NCI-H774 (cell line): Measurements from ENCODE around the gene USP32.
"Not testable (repeated sequence)": the region's sequence is repeated elsewhere in the genome, so short reads cannot be mapped to it uniquely, and the experiment has no call there.

Experiments
- DNase-seq: peaks from one replicate; lab custom pipeline; 2025; lab: John Stamatoyannopoulos, UW

Gene USP32

GRCh38 chr17:60410001-60410400 lies 18.1 kb upstream of the USP32 start:
- no peak for DNase-seq

DNA sequence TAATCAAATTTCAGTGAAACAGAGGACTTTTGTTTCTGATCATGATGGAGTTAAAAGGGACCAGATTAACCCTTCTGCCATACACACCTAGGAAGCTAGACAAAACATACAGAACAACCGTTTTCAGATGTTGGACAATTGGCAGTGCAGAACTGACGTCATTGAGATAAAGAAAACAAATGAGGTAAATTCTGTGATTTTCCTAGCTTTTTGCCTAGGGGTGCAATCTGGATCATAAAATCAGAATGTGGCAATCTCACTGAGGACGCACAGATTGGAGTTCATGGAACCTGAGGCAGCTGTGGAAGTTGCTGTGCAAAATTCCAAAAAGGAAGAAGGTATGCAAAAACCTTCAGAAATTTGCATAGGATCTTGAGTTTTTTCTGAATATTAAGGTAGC lies 15.0 kb upstream of the USP32 start:
- no peak for DNase-seq

GRCh38 chr17:60403962-60404361 lies 12.0 kb upstream of the USP32 start:
- no peak for DNase-seq

DNA sequence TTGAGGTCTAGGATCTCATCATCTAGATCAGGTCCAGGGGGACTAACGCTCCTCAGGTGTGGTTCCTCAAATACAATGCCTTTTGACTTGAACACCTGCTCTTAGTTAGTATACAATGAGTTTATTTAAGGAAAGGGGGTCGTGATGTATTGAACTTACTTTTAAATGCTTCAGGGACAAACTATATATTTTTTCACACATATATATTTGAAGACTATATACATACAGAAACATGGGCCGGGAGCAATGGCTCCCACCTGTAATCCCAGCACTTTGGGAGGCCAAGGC lies 11.5 kb upstream of the USP32 start:
- DNase-seq, result no peak

- DNase-seq, result no peak
These were observed 9.9 kb upstream of the USP32 start for GRCh38 chr17:60401819-60402218.

GRCh38 chr17:60398227-60398959 lies 6.5 kb upstream of the USP32 start:
- DNase-seq, result no peak

DNA sequence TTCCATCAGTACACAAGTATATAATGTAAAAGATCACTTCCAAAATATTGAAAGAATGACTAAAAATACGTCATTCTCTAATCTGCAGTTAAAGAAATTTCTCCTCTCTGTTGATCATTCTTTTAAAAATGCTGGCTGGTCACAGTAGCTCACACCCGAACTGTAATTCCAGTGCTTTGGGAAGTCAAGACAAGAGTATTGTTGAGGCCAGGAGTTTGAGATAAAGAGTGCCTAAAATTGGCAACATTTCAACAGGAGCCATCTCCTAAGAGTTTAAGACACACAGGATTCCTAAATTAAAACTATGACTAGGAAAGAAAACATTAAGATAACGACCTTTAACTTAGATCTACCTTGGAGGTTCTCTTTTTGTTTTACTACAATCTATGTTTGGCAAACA lies 4.5 kb upstream of the USP32 start:
- DNase-seq, result no peak

- DNase-seq, result peak; percentile 66
These were observed 3.7 kb upstream of the USP32 start for GRCh38 chr17:60395508-60396065.

DNA sequence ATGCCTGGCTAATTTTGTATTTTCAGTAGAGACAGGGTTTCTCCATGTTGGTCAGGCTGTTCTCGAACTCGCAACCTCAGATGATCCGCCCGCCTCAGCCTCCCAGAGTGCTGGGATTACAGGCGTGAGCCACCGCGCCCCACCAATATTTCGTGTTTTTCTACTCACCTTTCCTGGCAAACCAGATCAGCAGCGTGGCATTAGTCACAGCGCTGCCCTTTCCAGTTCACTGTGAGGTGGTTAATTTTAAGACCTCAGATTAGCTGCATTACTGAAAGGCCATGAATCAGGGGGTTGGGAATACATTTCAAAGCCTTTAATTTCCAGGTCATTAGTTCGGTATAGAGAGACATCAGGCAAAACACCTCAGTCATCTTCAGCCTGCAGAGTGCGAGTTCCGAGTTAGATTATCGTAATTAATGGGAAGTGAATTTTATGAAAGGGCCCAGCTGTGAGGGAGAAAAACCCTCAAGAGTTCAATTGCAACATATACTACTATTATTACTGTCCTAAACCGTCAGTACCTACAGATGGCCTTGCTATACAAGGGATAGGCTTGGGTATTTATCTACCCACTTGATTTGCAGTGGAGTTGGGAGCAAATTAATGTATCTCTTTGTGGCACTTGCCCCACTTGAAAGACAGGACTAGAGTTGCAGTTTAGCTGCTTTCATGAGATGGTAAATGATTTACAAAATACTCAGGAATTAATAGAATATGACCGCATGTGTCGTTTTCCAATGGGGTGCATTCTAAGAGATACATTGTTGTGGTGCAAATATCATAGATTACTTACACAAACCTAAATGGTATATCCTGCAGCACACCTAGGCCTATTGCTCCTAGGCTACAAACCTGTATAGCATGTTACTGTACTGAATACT lies 2.1 kb upstream of the USP32 start:
- DNase-seq, result no peak

DNA sequence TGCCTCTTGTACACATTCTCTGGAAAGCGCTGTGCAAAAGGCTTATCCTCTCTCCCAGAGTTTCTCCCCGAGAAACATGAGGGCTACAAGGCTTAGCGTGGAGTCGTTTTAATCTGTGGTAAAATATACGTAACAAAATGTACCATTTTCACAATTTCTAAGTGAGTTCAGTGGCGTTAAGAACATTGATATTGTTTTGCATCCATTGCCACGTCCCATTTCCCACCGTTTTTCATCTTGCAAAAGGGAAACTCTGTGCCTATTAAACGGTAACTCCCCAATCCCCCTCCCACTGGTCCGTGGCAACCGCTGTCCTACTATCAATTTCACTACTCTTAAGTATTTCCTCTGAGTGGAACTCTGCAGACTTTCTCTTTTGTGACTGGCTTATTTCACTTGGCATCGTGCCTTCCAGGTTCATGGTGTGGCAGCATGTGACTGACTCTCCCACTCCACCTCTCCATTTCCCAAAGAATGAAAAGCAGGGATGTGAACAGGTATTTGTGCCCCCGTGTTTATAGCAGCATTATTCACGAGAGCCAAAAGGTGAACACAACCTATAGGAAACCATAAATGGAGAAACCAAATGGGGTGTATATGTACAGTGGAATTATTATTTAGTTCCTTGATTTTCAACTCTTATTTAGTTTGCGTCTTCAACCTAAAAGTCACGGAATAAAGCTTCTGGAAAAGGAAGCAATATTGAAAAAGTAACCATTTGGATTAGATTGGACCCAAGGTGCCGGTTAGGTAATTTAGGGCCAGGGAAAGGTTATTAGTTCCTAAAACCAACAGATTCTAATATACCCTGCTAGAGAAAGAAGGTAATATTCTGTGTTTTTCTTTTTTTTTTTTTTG lies 1.1 kb upstream of the USP32 start:
- peak; percentile 59 for DNase-seq

GRCh38 chr17:60391471-60392041 lies 377 bp downstream of the USP32 start:
- DNase-seq, result no peak

GRCh38 chr17:60390925-60391470 lies 935 bp downstream of the USP32 start:
- DNase-seq, result no peak

DNA sequence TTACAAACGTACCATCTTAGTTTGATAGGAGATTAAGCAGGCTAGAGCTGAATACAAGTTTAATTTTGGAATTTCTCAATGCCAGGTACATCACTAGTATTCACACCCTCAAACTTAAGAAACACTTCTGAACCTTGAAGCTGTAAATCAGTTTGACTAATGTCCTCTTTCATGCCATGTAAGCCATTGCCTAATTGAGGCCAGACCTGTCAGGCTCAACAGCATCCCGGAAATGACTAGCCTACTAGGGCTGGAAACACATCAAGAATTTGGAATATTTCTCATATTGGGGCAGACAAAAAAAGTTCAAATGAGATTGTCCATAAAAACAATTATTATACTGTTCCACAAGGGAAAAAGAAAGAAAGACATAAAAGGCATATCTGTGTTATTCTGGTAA lies 1.7 kb downstream of the USP32 start:
- no peak for DNase-seq

DNA sequence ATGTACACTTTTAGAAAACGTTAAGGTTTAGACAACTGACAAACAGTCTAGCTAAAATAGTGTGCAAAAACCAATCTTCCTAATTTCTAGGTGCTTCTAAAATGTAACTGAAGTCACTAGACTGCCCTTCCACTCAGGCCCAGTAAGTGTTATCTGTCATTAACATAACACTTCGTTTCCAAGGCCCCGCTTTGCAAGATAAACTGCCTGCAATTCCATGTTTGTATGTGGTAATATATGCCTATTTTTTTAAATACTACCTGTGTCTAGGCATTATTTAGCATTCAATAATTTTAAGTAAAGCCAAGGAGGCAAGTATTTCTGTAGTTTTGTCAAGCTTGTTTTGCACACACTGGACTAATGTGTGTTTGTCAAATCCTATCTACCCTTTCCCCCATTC lies 3.2 kb downstream of the USP32 start:
- DNase-seq, result no peak

DNA sequence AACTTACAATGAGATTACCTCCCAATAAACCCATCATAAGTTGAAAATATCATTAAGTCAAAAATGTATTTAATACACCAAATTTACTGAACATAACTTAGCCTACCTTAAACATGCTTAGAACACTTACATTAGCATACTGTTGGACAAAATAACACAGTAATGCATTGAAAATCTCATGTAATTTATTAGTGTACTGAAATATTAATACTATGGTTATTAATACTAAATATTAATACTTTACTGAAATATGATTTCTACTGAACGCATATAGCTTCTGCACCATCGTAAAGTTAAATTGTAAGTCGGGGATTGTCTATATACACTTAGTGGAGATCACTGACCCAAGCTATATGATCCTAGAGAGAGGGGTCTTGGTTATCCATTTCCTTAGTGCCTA lies 4.3 kb downstream of the USP32 start:
- no peak for DNase-seq

- DNase-seq, result no peak
These were observed 5.5 kb downstream of the USP32 start for GRCh38 chr17:60386147-60387058.

DNA sequence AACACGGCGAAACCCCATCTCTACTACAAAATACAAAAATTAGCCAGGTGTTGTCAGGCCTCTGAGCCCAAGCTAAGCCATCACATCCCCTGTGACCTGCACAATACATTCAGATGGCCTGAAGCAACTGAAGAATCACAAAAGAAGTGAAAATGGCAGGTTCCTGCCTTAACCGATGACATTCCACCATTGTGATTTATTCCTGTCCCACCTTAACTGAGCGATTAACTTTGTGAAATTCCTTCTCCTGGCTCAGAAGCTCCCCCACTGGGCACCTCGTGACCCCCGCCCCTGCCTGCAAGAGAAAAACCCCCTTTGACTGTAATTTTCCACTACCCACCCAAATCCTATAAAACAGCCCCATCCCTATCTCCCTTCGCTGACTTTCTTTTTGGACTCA lies 7.0 kb downstream of the USP32 start:
- not testable (repeated sequence) for DNase-seq

GRCh38 chr17:60383379-60383778 lies 8.6 kb downstream of the USP32 start:
- DNase-seq, result peak; percentile 38

- no peak for DNase-seq
These were observed 10.0 kb downstream of the USP32 start for GRCh38 chr17:60381958-60382357.

DNA sequence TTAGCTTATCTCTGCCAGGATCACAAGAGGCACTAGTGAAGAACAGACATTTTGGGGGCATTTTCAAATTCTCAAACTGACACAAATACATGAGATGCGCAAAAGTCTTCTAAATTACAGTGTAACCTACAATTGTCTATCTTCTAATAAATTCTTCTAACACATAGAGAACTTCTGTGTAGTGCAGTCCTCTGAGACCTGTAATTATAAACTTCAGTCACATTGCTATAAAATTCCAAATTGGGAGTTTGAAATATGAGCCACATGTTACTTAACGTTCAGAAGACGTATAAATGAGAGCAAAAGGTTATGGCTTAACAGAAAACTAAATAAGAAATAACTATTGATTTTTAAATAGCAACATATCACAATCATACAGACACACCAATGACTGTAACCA lies 12.5 kb downstream of the USP32 start:
- not testable (repeated sequence) for DNase-seq

DNA sequence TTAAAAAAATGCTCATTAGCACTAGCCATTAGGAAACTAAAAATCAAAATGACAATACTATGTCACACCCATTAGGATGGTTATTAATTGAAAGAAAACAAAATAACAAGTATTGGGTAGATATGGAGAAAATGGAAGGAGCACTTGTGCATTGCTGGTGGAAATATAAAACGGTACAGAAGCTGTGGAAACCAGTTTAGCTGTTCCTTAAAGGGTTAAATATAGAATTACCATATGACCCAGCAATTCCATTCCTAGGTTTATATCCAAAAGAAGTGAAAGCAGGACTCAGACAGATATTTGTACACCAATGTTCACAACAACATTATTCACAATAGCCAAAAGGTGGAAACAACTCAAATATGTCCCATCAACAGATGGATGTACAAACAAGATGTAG lies 13.7 kb downstream of the USP32 start:
- DNase-seq, result not testable (repeated sequence)
